Fibroblast of peridontal ligament (primary cell): ENCODE data around the gene B4GALT5.

Experiments
- DNase-seq: peaks from one replicate; pipeline ENCODE4 v3.0.0-alpha.2; 2010; ENCODE audit errors: extremely low read depth

Gene B4GALT5

DNA sequence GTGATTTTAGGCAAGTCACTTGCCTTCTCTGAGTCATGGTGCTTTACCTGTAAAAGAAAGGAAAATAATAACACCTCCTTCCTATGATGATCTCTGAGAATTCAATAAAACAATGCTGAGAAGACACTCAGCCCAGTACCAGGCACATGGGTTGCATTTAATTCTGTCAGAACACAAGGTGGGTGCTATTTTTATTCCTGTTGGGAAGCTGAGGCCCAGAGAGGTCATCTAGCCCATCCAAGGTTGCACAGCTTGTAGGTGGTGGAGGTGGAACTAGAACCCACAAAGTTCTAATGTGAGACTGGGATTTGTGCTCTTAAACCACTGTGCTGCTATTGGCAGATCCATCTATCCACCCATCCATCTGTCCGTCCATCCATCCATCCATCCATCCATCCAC, 106.1 kb downstream of the B4GALT5 start:
- no peak for DNase-seq

GRCh38 chr20:49603209-49603627, 110.5 kb downstream of the B4GALT5 start:
- peak; percentile 72 for DNase-seq

- no peak for DNase-seq
Observed at GRCh38 chr20:49602345-49603208, 111.1 kb downstream of the B4GALT5 start.

DNA sequence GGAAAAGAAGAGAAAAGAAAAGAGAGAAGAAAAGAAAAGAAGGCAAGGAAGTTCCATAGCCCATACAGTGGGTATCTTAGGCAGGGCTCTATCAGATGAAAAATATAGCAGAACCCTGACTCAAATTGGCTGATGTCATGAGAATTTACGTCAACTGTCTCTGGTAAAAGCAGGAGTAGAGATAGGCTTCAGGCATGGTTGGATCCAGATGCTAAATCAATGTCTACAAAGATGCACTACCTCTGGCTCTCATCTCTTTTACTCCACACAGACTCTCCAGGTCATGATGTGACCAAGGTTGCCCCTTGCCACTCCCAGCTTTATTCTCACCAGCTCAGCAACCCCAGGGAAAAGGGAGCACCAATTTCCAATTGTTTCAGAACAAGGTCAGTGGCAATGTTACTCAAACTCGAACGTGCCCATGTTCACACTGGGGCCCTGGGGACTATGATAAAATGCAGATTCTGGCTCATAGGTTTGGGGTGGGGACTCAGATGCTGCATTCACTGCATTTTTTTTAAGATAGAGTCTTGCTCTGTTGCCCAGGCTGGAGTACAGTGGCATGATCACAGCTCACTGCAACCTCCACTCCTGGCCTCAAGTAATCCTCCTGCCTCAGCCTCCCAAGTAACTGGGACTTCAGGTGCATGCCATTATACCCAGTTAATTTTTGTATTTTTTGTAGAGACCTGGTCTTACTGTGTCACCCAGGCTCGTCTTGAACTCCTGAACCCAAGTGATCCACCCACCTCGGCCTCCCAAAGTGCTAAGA, 112.3 kb downstream of the B4GALT5 start:
- no peak for DNase-seq

DNA sequence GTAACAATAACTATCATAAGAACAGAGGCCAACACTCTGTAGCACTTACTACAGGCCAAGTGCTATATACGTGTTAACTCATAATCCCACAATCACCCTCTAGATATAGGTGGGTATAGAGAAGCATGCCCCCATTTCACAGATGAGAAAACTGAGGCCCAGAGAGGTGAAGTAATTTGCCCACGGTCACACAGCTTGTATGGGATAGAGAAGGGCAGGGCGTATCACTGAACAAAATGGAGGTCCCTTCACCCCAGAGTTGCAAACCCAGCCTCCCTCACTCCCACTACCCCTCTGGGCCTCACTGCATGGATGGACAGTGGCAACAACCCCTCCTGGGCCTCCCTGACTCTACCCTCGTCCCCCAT, 113.9 kb downstream of the B4GALT5 start:
- DNase-seq, result no peak

DNA sequence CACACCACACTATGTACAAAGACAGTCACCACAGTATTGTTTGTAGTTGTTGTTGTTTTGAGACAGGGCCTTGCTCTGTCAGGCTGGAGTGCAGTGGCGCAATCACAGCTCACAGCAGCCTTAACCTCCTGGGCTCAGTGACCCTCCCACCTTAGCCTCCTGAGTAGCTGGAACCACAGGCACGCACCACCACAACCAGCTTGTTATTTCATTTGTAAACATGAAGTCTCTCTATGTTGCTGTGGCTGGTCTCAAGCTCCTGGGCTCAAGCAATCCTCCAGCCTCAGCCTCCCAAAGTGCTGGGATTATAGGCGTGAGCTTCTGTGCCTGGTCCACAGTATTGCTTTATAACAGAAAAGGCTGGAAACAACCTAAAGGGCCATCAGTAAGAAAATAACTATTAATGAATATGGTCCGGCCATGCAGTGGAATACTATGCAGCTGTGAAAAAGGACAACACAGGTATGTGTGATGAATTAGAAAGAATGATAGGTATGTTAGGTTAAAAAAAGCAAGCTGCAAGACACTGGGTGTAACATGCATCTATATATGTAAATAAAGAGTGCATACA, 115.8 kb downstream of the B4GALT5 start:
- DNase-seq, result no peak

- DNase-seq, result peak; percentile 72
Observed at GRCh38 chr20:49595811-49596561, 117.7 kb downstream of the B4GALT5 start.

DNA sequence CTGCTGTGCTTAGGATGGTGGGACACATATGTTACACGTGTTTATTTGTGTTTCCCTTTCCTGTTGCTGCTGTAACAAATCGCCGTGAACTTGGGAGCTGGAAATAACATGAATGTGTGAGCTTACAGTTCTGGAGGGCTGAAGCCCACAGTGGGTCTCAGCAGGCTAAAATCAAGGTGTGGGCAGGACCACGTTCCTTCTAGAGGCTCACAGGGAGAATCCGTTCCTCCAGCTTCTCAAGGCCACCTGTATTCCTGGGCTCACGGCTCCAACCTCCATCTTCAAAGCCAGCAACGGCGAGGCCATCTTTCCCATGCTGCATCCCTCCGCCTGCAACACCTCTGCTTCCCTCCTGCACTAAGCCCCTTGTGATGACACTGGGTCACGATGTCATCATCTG, 118.3 kb downstream of the B4GALT5 start:
- DNase-seq, result no peak

- no peak for DNase-seq
Observed at GRCh38 chr20:49594931-49595315, 118.8 kb downstream of the B4GALT5 start.

- DNase-seq, result peak; percentile 99
Observed at GRCh38 chr20:49594143-49594930, 119.3 kb downstream of the B4GALT5 start.

GRCh38 chr20:49593466-49594142, 120.1 kb downstream of the B4GALT5 start:
- no peak for DNase-seq

DNA sequence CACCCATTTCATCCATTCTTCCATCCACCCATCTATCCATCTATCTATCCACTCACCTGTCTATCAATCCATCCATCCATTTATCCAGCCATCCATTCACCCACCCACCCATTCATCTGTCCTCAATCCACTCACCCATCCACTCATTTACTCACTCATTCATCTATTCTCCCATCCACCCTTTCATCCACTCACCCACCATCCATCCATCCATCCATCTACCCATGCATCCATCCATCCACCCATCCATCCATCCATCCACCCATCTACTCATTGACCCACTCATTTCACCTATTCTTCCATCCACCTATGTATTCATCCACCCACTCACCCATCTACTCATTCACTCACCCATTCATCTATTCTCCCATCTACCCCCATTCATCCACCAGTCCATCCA, 121.6 kb downstream of the B4GALT5 start:
- DNase-seq, result no peak

GRCh38 chr20:49591217-49591865, 122.3 kb downstream of the B4GALT5 start:
- DNase-seq, result no peak

DNA sequence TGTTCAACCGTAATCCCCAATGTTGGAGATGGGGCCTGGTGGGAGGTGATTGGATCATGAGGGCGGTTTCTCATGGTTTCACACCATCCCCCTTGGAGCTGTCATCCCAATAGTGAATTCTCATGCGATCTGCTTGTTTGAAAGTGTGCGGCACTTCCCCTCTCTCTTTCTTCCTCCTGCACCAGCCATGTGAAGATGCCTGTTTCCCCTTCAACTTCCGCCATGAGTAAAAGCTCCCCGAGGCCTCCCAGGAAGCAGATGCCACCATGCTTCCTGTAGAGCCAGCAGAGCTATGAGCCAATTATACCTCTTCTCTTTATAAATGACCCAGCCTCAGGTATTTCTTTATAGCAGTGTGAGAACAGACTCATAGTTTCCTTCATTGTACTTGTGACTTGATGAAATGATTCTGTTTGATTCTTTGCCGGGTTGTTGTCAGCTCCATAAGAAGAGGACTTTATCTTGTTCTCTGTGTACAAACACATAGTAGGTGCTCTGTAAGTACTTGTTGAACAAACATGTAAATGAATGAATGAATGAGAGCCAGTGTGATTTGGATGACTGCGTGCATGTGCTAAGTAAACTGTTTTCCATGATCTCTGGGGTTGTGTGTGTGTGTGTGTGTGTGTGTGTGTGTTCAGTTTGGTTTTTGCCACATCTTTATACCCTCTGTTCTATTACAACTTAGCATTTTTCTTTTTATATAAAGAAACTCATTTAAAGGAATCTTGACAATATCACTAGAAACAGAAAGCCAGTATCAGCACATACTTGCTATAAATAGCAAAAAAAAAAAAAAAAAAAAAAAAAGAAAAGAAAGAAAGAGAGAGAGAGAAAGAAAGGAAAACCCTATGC, 123.3 kb downstream of the B4GALT5 start:
- no peak for DNase-seq

DNA sequence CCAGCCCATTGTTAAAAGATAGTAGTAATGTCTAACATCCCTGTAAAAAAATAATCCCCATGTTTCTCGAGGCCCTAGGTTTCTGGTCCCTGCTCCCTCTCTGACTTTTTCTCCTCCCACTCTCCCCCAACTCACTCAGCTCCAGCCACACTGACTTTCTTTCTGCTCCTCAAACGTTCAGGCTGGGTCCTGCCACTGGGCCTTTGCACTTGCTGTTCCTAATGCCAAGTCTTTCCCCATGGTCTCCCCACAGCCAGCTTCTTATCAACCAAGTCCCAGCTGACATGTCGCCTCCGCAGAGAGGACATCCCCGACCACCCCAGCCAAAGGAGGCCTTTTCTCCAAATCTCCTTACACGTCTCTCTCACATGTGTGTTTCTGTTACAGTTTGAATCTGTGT, 123.9 kb downstream of the B4GALT5 start:
- no peak for DNase-seq

DNA sequence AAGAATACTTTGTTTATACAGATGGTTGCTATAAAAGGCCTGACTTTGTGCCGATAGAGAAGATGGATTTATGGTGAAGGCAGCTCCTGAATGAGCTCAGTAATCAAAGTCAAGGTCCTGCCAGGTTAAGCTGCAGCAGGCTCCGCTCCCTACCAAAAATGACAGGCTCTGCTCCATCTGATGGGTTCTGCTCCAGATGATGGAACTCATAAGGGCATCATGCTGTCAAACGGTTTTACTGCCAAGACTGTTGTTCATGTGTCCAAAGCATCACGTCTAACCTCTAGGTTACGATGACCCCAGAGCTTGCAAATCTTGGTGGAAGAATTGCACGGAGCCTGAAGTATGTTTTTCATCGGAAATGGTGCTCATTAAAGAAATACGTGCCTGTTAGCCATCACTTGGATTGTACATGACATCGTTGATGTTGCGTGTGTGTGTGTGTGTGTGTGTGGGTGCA, 126.5 kb downstream of the B4GALT5 start:
- no peak for DNase-seq

DNA sequence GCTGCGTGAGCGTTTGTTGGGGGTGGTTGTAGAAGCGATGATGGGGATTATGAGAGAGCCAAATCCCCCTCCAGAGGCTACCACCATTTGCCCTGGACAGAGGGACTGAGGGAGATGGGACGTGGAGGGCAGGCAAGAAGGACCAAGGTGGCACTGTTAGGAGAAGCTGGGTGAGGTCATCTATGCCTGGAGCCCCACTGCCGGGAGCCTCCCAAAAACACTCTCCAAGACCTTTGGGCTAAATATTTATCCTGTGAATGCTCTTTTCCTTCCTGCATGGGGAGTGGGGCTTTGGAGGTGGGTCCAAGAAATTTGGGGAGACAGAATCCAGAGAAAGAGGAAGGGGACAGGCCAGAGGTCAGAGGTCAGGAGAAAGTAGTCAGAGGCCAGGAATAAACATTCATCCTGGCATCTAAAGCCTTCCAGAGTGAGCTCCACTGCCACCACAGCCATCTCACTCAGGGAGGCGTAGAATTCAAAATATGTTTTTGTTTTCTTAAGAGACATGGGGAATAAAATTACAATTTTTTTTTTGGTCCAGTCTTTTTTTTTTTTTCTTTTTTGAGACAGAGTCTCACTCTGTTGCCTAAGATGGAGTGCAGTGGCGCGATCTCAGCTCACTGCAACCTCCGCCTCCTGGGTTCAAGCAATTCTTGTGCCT, 128.0 kb downstream of the B4GALT5 start:
- DNase-seq, result no peak
